HCT116 (cell line): ENCODE results near the gene CDK14. TPM values are rescaled to one million over a fixed set of nuclear protein-coding genes. Genes with fewer than 3 reads are reported as not detected.

Source experiments
- ATAC-seq: fragments of 200-7000 bp; cut with Tn5 transposase; 2 replicates; pipeline ENCODE4 v1.9.1; 2020; ENCODE audit warnings: mild to moderate bottlenecking, moderate library complexity
- BruUV-seq: library from RNA; stranded (reverse); fragments of 400-500 nt; replicated peaks from 2 replicates; lab custom pipeline; 2021; lab: Mats Ljungman, UMichigan
- CTCF ChIA-PET: fragments of 300-600 bp; sonication (Branson Sonifier 250); formaldehyde crosslinking; loops from one replicate; lab custom pipeline; 2021; ENCODE audit warnings: antibody characterized with exemption; lab: Charles Lee
- POLR2A ChIA-PET: fragments of 300-600, 350-600 bp; sonication (Branson Sonifier 250); formaldehyde crosslinking; loops from one replicate; lab custom pipeline; 2021; ENCODE audit warnings: antibody characterized with exemption; lab: Charles Lee
- RAD21 ChIA-PET, 2 experiments: fragments of 300-600 bp; sonication (Branson Sonifier 250); formaldehyde crosslinking; loops; one replicate each; lab custom pipeline; 2023; ENCODE audit warnings: low total read pairs in 2 of 2; ENCODE audit not compliant: uncharacterized antibody in 2 of 2, unreplicated experiment in 2 of 2, low non-redundant PET in 1 of 2; lab: Charles Lee
- DNase-seq: peaks from one replicate; pipeline ENCODE4 v3.0.0-alpha.2; 2010; ENCODE audit warnings: low read depth, low spot score
- H2AFZ ChIP-seq: fragments of 200-600 bp; shearing (Covaris generic), sonication (generic); 2 replicates; pipeline ENCODE4 v1.6.1; 2017; ENCODE audit warnings: low read depth, mixed run types, mixed read lengths, antibody characterized with exemption, low read length; ENCODE audit not compliant: poor library complexity, severe bottlenecking
- H3K27ac ChIP-seq: 2 replicates; pipeline ENCODE4 v1.5.1; 2012; ENCODE audit warnings: low read depth, low read length
- H3K27me3 ChIP-seq: fragments of 200-600 bp; sonication (generic); 2 replicates; pipeline ENCODE4 v1.6.1; 2016; ENCODE audit warnings: mixed run types, low read length, mixed read lengths; ENCODE audit not compliant: insufficient read depth
- H3K36me3 ChIP-seq, 2 experiments: fragments of 200-500 bp in 1 of 2; fragments of 200-600 bp in 1 of 2; sonication (Bioruptor generic) in 1 of 2; sonication (generic) in 1 of 2; 2 replicates each; pipeline versions ENCODE4 v1.5.1 to v1.6.1; 2014 to 2016; ENCODE audit warnings: low read length in 2 of 2, inconsistent platforms in 1 of 2, mixed read lengths in 1 of 2, mixed run types in 1 of 2; ENCODE audit not compliant: insufficient read depth in 2 of 2, control insufficient read depth in 1 of 2
- H3K4me1 ChIP-seq, 2 experiments: fragments of 200-600 bp in 1 of 2; sonication (generic) in 1 of 2; 2 replicates each; pipeline versions ENCODE4 v1.5.1 to v1.6.1; 2012 to 2017; ENCODE audit warnings: low read length in 2 of 2, inconsistent platforms in 1 of 2, mild to moderate bottlenecking in 1 of 2, mixed read lengths in 1 of 2, mixed run types in 1 of 2, moderate library complexity in 1 of 2; ENCODE audit not compliant: insufficient read depth in 2 of 2, control insufficient read depth in 1 of 2
- H3K4me2 ChIP-seq: fragments of 200-600 bp; sonication (generic); 2 replicates; pipeline ENCODE4 v1.6.1; 2017; ENCODE audit warnings: mixed run types, low read length, mixed read lengths
- H3K4me3 ChIP-seq, 2 experiments: fragments of 200-600 bp in 1 of 2; sonication (generic) in 1 of 2; replicated peaks in 1 of 2; 2 replicates each; pipeline ENCODE4 v1.5.1; 2011 to 2016; ENCODE audit warnings: low read length in 2 of 2, control low read depth in 1 of 2, low read depth in 1 of 2, mild to moderate bottlenecking in 1 of 2, mixed read lengths in 1 of 2, mixed run types in 1 of 2
- H3K79me2 ChIP-seq: fragments of 200-600 bp; sonication (generic); 2 replicates; pipeline ENCODE4 v1.6.1; 2017; ENCODE audit warnings: mild to moderate bottlenecking, mixed run types, low read length, moderate library complexity, mixed read lengths; ENCODE audit not compliant: insufficient read depth
- H3K9ac ChIP-seq: fragments of 200-600 bp; sonication (generic); 2 replicates; pipeline ENCODE4 v1.6.1; 2016; ENCODE audit warnings: low read length, mixed read lengths
- H3K9me2 ChIP-seq: fragments of 200-600 bp; sonication (generic), shearing (Covaris generic); 2 replicates; pipeline ENCODE4 v1.6.1; 2017; ENCODE audit warnings: mixed run types, mild to moderate bottlenecking, moderate library complexity; ENCODE audit not compliant: insufficient read depth
- H3K9me3 ChIP-seq, 2 experiments: fragments of 200-500 bp in 1 of 2; fragments of 200-600 bp in 1 of 2; sonication (Bioruptor generic) in 1 of 2; sonication (generic) in 1 of 2; 2 replicates each; pipeline ENCODE4 v1.6.1; 2014 to 2017; ENCODE audit warnings: low read length in 2 of 2, mixed read lengths in 2 of 2, inconsistent platforms in 1 of 2, low read depth in 1 of 2, mild to moderate bottlenecking in 1 of 2, mixed run types in 1 of 2, moderate library complexity in 1 of 2; ENCODE audit not compliant: control insufficient read depth in 1 of 2, insufficient read depth in 1 of 2
- H4K20me1 ChIP-seq: fragments of 200-600 bp; sonication (generic), shearing (Covaris generic); 2 replicates; pipeline ENCODE4 v1.6.1; 2017; ENCODE audit warnings: mixed run types, mild to moderate bottlenecking, moderate library complexity; ENCODE audit not compliant: insufficient read depth
- ATF3 ChIP-seq: IDR thresholded peaks from 2 replicates; pipeline ENCODE4 v1.6.1; 2012
- CBX3 ChIP-seq: IDR thresholded peaks from 2 replicates; pipeline ENCODE4 v1.6.1; 2012; ENCODE audit warnings: low read depth
- CEBPB ChIP-seq: IDR thresholded peaks from 2 replicates; pipeline ENCODE4 v1.6.1; 2012; ENCODE audit warnings: low read depth
- EGR1 ChIP-seq: IDR thresholded peaks from 2 replicates; pipeline ENCODE4 v1.6.1; 2012; ENCODE audit warnings: low read depth
- ELF1 ChIP-seq: IDR thresholded peaks from 2 replicates; pipeline ENCODE4 v1.6.1; 2012; ENCODE audit warnings: low read depth, borderline replicate concordance
- EZH2 ChIP-seq: fragments of 200-600 bp; sonication (generic); IDR thresholded peaks from 2 replicates; pipeline ENCODE4 v1.6.1; 2017; ENCODE audit warnings: antibody characterized with exemption, mixed run types
- EZH2phosphoT487 ChIP-seq: fragments of 200-600 bp; IDR thresholded peaks from 2 replicates; pipeline ENCODE4 v1.6.1; 2018; ENCODE audit warnings: antibody characterized with exemption, borderline replicate concordance
- FOSL1 ChIP-seq: IDR thresholded peaks from 2 replicates; pipeline ENCODE4 v1.6.1; 2012; ENCODE audit warnings: low read depth
- JUND ChIP-seq: IDR thresholded peaks from 2 replicates; pipeline ENCODE4 v1.6.1; 2012
- POLR2AphosphoS5 ChIP-seq: IDR thresholded peaks from 2 replicates; pipeline ENCODE4 v1.6.1; 2011; ENCODE audit warnings: mild to moderate bottlenecking, low read depth, low read length, moderate library complexity
- RAD21 ChIP-seq: IDR thresholded peaks from 2 replicates; pipeline ENCODE4 v1.6.1; 2012; ENCODE audit warnings: low read depth, mild to moderate bottlenecking
- REST ChIP-seq: IDR thresholded peaks from 2 replicates; pipeline ENCODE4 v1.6.1; 2012; ENCODE audit warnings: low read depth
- SP1 ChIP-seq: IDR thresholded peaks from 2 replicates; pipeline ENCODE4 v1.6.1; 2012; ENCODE audit warnings: low read depth
- SRF ChIP-seq: IDR thresholded peaks from 2 replicates; pipeline ENCODE4 v1.6.1; 2012; ENCODE audit warnings: low read depth
- YY1 ChIP-seq: IDR thresholded peaks from 2 replicates; pipeline ENCODE4 v1.6.1; 2011; ENCODE audit warnings: low read length, low read depth, moderate library complexity, mild to moderate bottlenecking; ENCODE audit not compliant: insufficient replicate concordance; ENCODE audit errors: extremely low read depth
- ZFX ChIP-seq: fragments of 450-650 bp; IDR thresholded peaks from 2 replicates; pipeline ENCODE4 v1.6.1; 2017
- ZNF274 ChIP-seq: fragments of 200-500 bp; sonication (Bioruptor generic); IDR thresholded peaks from 2 replicates; pipeline ENCODE4 v1.6.1; 2014; ENCODE audit warnings: mild to moderate bottlenecking, low read depth, low read length, inconsistent platforms
- intact Hi-C: fragments of 100-400 bp; cut with micrococcal nuclease; formaldehyde crosslinking; loops from 2 replicates; pipeline ENCODE4 v1.10.0; 2022
- total RNA-seq: library from RNA; stranded (reverse); gene quantifications from one replicate; pipeline ENCODE4 v1.2.1, GENCODE V29; 2021; ENCODE audit not compliant: unreplicated experiment

The CDK14 gene
- total RNA-seq, 1 experiment from 2014 or later: 10.2 TPM

GRCh38 chr7:91039033-91039432 is 442.9 kb downstream of the CDK14 start:
- ATAC-seq (no peak), DNase-seq (no peak)
- Histone ChIP-seq H3K4me1 (no peaks in the 10 kb centered on the region), H4K20me1 (no peaks in the 10 kb centered on the region), H3K9me2 (no peaks in the 10 kb centered on the region), H3K27me3 (no peaks in the 10 kb centered on the region), H2AFZ (no peak overlapping the region), H3K79me2 (no peaks in the 10 kb centered on the region), H3K9ac (no peak overlapping the region), H3K27ac (no peak overlapping the region), H3K36me3 (no peaks in the 10 kb centered on the region), H3K4me3 (no peak overlapping the region), H3K9me3 (no peaks in the 10 kb centered on the region), H3K4me2 (no peak overlapping the region)
- intact Hi-C loops: loop anchor here (10.0 kb wide), 1 partner anchor 64 kb away; no protein-coding TSS in a partner anchor
- ChIA-PET CTCF (no interaction called here), POLR2A (no interaction called here), RAD21 (no interaction called here)
- no TSS peak for BruUV-seq
- no peak for TF ChIP-seq CEBPB
- TF ChIP-seq SP1: no peak
- no peak for TF ChIP-seq CBX3
- TF ChIP-seq SRF: no peak
- TF ChIP-seq RAD21: no peak
- no peak for TF ChIP-seq EZH2phosphoT487
- TF ChIP-seq ZFX: no peak

- intact Hi-C loops: no loop called here
- no peaks in the 10 kb centered on the region for H3K4me1 ChIP-seq
- H3K36me3 ChIP-seq: no peaks in the 10 kb centered on the region
- no peaks in the 10 kb centered on the region for H3K79me2 ChIP-seq
- H3K27me3 ChIP-seq: no peaks in the 10 kb centered on the region
- H3K4me2 ChIP-seq: no peak overlapping the region
- H3K27ac ChIP-seq: no peak overlapping the region
- H3K4me3 ChIP-seq: no peak overlapping the region
- no peak overlapping the region for H3K9ac ChIP-seq
- ChIA-PET POLR2A (no interaction called here), CTCF (no interaction called here), RAD21 (no interaction called here)
- H3K9me2 ChIP-seq: no peaks in the 10 kb centered on the region
- DNase-seq (no peak), ATAC-seq (no peak)
- H2AFZ ChIP-seq: no peak overlapping the region
- BruUV-seq: no TSS peak
- no peaks in the 10 kb centered on the region for H3K9me3 ChIP-seq
- H4K20me1 ChIP-seq: no peaks in the 10 kb centered on the region
- no peak for TF ChIP-seq JUND
- TF ChIP-seq REST: no peak
- no peak for TF ChIP-seq ATF3
- no peak for TF ChIP-seq EZH2
- TF ChIP-seq ZNF274: no peak
- no peak for TF ChIP-seq POLR2AphosphoS5
- TF ChIP-seq SP1: no peak
- TF ChIP-seq FOSL1: no peak
- no peak for TF ChIP-seq ELF1
- no peak for TF ChIP-seq EZH2phosphoT487
- TF ChIP-seq EGR1: no peak
- TF ChIP-seq YY1: no peak
- no peak for TF ChIP-seq SRF
- TF ChIP-seq, all 23 proteins: peak for 0
Observed at GRCh38 chr7:91041141-91041540, 445.0 kb downstream of the CDK14 start.
